Spleen (tissue), 7 donors: Measurements from ENCODE around the gene MAP2K1.

Experiments used
- CTCF ChIP-seq, 11 experiments: fragments of 200-600 bp in 7 of 11; fragments of 450-650 bp in 4 of 11; sonication (generic) in 4 of 11; IDR thresholded peaks in 8 of 11; conservative IDR thresholded peaks in 3 of 11; 1 replicate in 7 of 11; 2 replicates in 4 of 11; pipeline versions ENCODE4 v1.4.0 to v1.8.0; 2016 to 2021; ENCODE audit warnings: antibody characterized with exemption in 11 of 11, inconsistent platforms in 4 of 11, mild to moderate bottlenecking in 1 of 11
- POLR2A ChIP-seq, 3 donors: fragments of 450-650 bp; IDR thresholded peaks; one replicate each; pipeline ENCODE4 v1.5.1; 2017; ENCODE audit warnings: antibody characterized with exemption in 3 of 3, mild to moderate bottlenecking in 1 of 3
- POLR2AphosphoS5 ChIP-seq, 3 donors: sonication (generic); formaldehyde crosslinking; IDR thresholded peaks; one replicate each; pipeline ENCODE4 v1.5.1; 2017; ENCODE audit warnings: antibody characterized with exemption in 3 of 3
- donor health status: DM: no; HTN: no; CAD: no; lungs with moderate emphysema.
- donor health status: DM: no; HTN: no; CAD: no.
- donor health status: DM: no; HTN: no; CAD: no.

DNA sequence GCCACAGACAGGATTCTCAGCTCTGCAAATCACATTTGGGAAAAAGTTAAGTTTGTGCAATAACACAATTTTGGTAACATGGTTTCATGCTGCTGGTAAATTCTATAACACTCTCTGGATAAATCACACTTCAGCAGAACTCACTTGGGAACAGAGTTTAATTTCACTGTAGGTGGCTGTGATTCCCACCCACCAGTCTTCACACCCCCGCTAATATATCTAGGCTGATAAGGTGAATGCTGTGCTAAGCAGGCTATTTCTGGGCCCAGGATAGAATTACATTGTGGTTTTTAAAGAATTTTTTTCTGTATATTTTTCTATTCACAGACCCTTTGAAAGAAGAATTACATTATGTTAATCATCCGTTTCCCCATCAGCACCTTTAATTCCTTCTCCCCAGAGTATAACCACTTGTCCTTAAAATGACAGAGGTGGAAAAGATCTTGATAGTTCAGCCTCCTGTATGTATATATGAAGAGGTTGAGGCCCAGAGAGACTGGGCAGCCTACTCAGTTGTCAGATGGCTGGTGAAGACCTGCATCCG lies 22.9 kb downstream of the MAP2K1 start:
- TF ChIP-seq CTCF (IDR thresholded peaks at IDR 0.05 in 8 of 11, conservative IDR thresholded peaks at IDR 0.05 in 3 of 11) = no peak
- TF ChIP-seq POLR2AphosphoS5 (IDR thresholded peaks at IDR 0.05) = no peak
- TF ChIP-seq POLR2A (IDR thresholded peaks at IDR 0.05) = no peak
